Measurements from ENCODE around the gene EGFL8. TPM values are rescaled to one million over a fixed set of nuclear protein-coding genes. Genes with fewer than 3 reads are reported as not detected.

Gene EGFL8
- total and polyA plus RNA-seq, 9 of the 15 experiments (the other 6 are each of a cell fraction or from before 2014, with no cell fraction given), result 2.2 to 47.4 (median 14.2) TPM

DNA sequence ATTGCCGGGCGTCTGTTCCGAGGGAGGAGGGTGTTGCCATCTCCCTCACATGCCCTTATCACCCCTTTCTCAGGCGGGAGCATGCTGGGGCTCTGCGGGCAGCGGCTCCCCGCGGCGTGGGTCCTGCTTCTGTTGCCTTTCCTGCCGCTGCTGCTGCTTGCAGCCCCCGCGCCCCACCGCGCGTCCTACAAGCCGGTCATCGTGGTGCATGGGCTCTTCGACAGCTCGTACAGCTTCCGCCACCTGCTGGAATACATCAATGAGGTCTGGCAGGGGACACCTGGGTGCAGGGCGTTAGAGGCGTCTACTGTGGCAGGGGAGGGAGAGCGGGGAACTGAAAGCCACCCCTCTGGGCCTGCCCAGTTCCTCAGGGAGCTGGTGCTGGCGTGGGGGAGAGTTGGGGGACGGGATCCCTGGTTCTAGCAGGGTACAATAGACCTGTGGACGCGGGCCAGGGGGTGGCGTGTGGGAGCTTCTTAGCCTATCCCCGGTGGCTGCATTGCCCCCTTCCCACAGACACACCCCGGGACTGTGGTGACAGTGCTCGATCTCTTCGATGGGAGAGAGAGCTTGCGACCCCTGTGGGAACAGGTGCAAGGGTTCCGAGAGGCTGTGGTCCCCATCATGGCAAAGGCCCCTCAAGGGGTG is 9.8 kb upstream of the EGFL8 start (continued):
- TF ChIP-seq NCOA1 (IDR thresholded peaks at IDR 0.05; ENCODE audit: low read depth), result no peak
- no peak for TF ChIP-seq XRCC3 (IDR thresholded peaks at IDR 0.05)
- TF ChIP-seq PREB (CRISPR knock-in tag; IDR thresholded peaks at IDR 0.05), result no peak
- TF ChIP-seq, protein P1, sequence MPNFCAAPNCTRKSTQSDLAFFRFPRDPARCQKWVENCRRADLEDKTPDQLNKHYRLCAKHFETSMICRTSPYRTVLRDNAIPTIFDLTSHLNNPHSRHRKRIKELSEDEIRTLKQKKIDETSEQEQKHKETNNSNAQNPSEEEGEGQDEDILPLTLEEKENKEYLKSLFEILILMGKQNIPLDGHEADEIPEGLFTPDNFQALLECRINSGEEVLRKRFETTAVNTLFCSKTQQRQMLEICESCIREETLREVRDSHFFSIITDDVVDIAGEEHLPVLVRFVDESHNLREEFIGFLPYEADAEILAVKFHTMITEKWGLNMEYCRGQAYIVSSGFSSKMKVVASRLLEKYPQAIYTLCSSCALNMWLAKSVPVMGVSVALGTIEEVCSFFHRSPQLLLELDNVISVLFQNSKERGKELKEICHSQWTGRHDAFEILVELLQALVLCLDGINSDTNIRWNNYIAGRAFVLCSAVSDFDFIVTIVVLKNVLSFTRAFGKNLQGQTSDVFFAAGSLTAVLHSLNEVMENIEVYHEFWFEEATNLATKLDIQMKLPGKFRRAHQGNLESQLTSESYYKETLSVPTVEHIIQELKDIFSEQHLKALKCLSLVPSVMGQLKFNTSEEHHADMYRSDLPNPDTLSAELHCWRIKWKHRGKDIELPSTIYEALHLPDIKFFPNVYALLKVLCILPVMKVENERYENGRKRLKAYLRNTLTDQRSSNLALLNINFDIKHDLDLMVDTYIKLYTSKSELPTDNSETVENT (CRISPR knock-in tag; IDR thresholded peaks at IDR 0.05), result peak; percentile 85; the same call in 1 of the 2 replicates
- peak; percentile 67; the same call in 1 of the 2 replicates for TF ChIP-seq CBX5 (IDR thresholded peaks at IDR 0.05; ENCODE audit: borderline replicate concordance, low read depth)
- peak; percentile 97 for TF ChIP-seq FOXP1 (CRISPR knock-in tag; IDR thresholded peaks at IDR 0.05)
- no peak; the same call in 1 of the 2 replicates for TF ChIP-seq E2F3 (CRISPR knock-in tag; IDR thresholded peaks at IDR 0.05)
- no peak for TF ChIP-seq CAMTA2 (CRISPR knock-in tag; conservative IDR thresholded peaks at IDR 0.05)
- TF ChIP-seq SAFB (IDR thresholded peaks at IDR 0.05; ENCODE audit: borderline replicate concordance, low read depth, low read length), result no peak
- no peak; the same call in 1 of the 2 replicates for TF ChIP-seq ZKSCAN8 (CRISPR knock-in tag; IDR thresholded peaks at IDR 0.05)
- no peak for TF ChIP-seq ZBTB5 (IDR thresholded peaks at IDR 0.05)
- TF ChIP-seq, protein P2, sequence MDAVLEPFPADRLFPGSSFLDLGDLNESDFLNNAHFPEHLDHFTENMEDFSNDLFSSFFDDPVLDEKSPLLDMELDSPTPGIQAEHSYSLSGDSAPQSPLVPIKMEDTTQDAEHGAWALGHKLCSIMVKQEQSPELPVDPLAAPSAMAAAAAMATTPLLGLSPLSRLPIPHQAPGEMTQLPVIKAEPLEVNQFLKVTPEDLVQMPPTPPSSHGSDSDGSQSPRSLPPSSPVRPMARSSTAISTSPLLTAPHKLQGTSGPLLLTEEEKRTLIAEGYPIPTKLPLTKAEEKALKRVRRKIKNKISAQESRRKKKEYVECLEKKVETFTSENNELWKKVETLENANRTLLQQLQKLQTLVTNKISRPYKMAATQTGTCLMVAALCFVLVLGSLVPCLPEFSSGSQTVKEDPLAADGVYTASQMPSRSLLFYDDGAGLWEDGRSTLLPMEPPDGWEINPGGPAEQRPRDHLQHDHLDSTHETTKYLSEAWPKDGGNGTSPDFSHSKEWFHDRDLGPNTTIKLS (IDR thresholded peaks at IDR 0.05; ENCODE audit: borderline replicate concordance, low read depth), result no peak; the same call in 1 of the 2 replicates
- TF ChIP-seq FIP1L1 (IDR thresholded peaks at IDR 0.05; ENCODE audit: low read depth, low read length, poor library complexity, severe bottlenecking), result peak; percentile 25
- no peak for TF ChIP-seq KLF6 (CRISPR knock-in tag; IDR thresholded peaks at IDR 0.05; ENCODE audit: borderline replicate concordance)
- TF ChIP-seq HCFC1 (IDR thresholded peaks at IDR 0.05; ENCODE audit: low read depth, low read length), result peak; percentile 43; the same call in 1 of the 2 replicates
- peak; percentile 78; the same call in 1 of the 2 replicates for TF ChIP-seq CBFB (CRISPR knock-in tag; IDR thresholded peaks at IDR 0.05)
- TF ChIP-seq ZMIZ1 (IDR thresholded peaks at IDR 0.05; ENCODE audit: low read depth in 2 of 2, low read length in 2 of 2), result peak in 1 of 2 experiments; percentile 16; a peak in 1 of 4 replicates

Data from K562 (cell line).